Coronary artery (tissue), 2 donors: ENCODE measurements around the gene POLK.

Experiments used
- DNase-seq: peaks from one replicate; pipeline ENCODE4 v3.0.0-alpha.2; 2017; ENCODE audit warnings: low spot score
- H3K27ac ChIP-seq, 2 donors: fragments of 200-600 bp; sonication (generic); one replicate each; pipeline ENCODE4 v1.5.1; 2016 to 2019
- H3K4me3 ChIP-seq: fragments of 200-600 bp; sonication (generic); 2 replicates; pipeline ENCODE4 v1.5.1; 2016; ENCODE audit warnings: mild to moderate bottlenecking, moderate library complexity
- TF ChIP-seq, protein P1 (sequence below): fragments of 200-600 bp; sonication (generic); IDR thresholded peaks from one replicate; pipeline ENCODE4 v1.5.1; 2019; ENCODE audit warnings: antibody characterized with exemption

Gene POLK

DNA sequence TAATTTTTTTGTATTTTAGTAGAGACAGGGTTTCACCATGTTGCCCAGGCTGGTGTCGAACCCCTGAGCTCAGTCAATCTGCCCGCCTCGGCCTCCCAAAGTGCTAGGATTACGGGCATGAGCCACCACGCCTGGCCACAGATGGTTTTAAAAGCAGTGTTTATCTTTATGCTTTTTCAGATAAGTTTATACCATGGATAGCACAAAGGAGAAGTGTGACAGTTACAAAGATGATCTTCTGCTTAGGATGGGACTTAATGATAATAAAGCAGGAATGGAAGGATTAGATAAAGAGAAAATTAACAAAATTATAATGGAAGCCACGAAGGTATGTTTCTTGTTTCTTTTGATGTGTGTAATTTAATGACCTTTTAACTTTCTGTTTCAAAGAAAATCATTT is 35.1 kb downstream of the POLK start:
- no peak overlapping the region for H3K27ac ChIP-seq
- no peak overlapping the region for H3K4me3 ChIP-seq
- no peak for DNase-seq
- TF ChIP-seq, protein P1, sequence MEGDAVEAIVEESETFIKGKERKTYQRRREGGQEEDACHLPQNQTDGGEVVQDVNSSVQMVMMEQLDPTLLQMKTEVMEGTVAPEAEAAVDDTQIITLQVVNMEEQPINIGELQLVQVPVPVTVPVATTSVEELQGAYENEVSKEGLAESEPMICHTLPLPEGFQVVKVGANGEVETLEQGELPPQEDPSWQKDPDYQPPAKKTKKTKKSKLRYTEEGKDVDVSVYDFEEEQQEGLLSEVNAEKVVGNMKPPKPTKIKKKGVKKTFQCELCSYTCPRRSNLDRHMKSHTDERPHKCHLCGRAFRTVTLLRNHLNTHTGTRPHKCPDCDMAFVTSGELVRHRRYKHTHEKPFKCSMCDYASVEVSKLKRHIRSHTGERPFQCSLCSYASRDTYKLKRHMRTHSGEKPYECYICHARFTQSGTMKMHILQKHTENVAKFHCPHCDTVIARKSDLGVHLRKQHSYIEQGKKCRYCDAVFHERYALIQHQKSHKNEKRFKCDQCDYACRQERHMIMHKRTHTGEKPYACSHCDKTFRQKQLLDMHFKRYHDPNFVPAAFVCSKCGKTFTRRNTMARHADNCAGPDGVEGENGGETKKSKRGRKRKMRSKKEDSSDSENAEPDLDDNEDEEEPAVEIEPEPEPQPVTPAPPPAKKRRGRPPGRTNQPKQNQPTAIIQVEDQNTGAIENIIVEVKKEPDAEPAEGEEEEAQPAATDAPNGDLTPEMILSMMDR = no peak

- Histone ChIP-seq H3K4me3 (no peak overlapping the region), H3K27ac (no peak overlapping the region)
- TF ChIP-seq, protein P1 = no peak
- DNase-seq = no peak
Observed at GRCh38 chr5:75547812-75548211, 36.1 kb downstream of the POLK start.

- Histone ChIP-seq H3K27ac (no peak overlapping the region), H3K4me3 (no peak overlapping the region)
- no peak for DNase-seq
- TF ChIP-seq, protein P1 = no peak
Observed at GRCh38 chr5:75550597-75550996, 38.9 kb downstream of the POLK start.

DNA sequence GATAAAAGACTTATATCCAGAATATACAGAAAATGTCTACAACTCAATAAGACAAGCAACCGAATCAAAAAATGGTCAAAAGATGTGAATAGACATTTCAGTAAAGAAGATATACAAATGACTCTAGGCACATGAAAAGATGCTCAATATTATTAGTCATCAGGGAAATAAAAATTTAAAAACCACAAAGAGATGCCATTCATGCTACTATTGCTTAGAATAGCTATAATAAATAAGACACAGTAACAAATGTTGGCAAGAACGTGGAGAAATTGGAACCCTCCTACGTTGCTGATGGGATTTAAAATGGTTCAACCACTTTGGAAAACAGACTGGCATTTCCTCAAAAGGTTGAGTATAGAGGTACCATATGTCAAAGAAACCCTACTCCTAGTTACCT is 39.8 kb downstream of the POLK start:
- H3K27ac ChIP-seq = no peak overlapping the region
- TF ChIP-seq, protein P1 = no peak
- no peak for DNase-seq
- H3K4me3 ChIP-seq = no peak overlapping the region

GRCh38 chr5:75552764-75553163 is 41.1 kb downstream of the POLK start:
- TF ChIP-seq, protein P1 = no peak
- DNase-seq = no peak
- no peak overlapping the region for H3K27ac ChIP-seq
- no peak overlapping the region for H3K4me3 ChIP-seq

GRCh38 chr5:75553358-75553757 is 41.7 kb downstream of the POLK start:
- TF ChIP-seq, protein P1 = no peak
- no peak for DNase-seq
- H3K4me3 ChIP-seq = no peak overlapping the region
- no peak overlapping the region for H3K27ac ChIP-seq

GRCh38 chr5:75558221-75558620 is 46.5 kb downstream of the POLK start:
- no peak overlapping the region for H3K27ac ChIP-seq
- no peak for DNase-seq
- TF ChIP-seq, protein P1 = no peak
- no peak overlapping the region for H3K4me3 ChIP-seq
